ENCODE data around the gene OR2T8. TPM values are rescaled to one million over a fixed set of nuclear protein-coding genes. Genes with fewer than 3 reads are reported as not detected.

OR2T8 gene
- total RNA-seq, 1 donor from 2014 or later = not detected

Other genes with a start within 250 kb of the OR2T8 start
- gene OR13G1, start 240.5 kb upstream of the OR2T8 start, total RNA-seq = not detected in 2 replicates
- not detected in 2 replicates for gene OR6F1, start 203.6 kb upstream of the OR2T8 start, total RNA-seq
- gene OR14K1, start 181.6 kb upstream of the OR2T8 start, total RNA-seq = not detected in 2 replicates
- not detected in 2 replicates for gene OR14A2, start 172.1 kb upstream of the OR2T8 start, total RNA-seq
- gene OR1C1, start 159.7 kb upstream of the OR2T8 start, total RNA-seq = not detected in 2 replicates
- not detected in 2 replicates for gene OR14A16, start 96.1 kb upstream of the OR2T8 start, total RNA-seq
- not detected in 2 replicates for gene OR11L1, start 78.4 kb upstream of the OR2T8 start, total RNA-seq
- gene TRIM58, start 63.1 kb upstream of the OR2T8 start, total RNA-seq = 0.23 and 0.24 TPM in 2 replicates
- 0.21 TPM in 1 of 2 replicates, not detected in the other for gene OR2W3, start 24.7 kb upstream of the OR2T8 start, total RNA-seq
- gene OR2AJ1, start 4.6 kb downstream of the OR2T8 start, total RNA-seq = not detected in 2 replicates
- not detected in 2 replicates for gene OR2L8, start 28.6 kb downstream of the OR2T8 start, total RNA-seq
- gene OR2AK2, start 45.0 kb downstream of the OR2T8 start, total RNA-seq = not detected in 2 replicates
- not detected in 2 replicates for gene OR2L5, start 93.4 kb downstream of the OR2T8 start, total RNA-seq
- gene OR2L2, start 109.8 kb downstream of the OR2T8 start, total RNA-seq = 0.07 TPM in 2 replicates
- gene OR2L3, start 126.6 kb downstream of the OR2T8 start, total RNA-seq = not detected in 2 replicates
- not detected in 2 replicates for gene OR2L13, start 174.9 kb downstream of the OR2T8 start, total RNA-seq
- not detected in 2 replicates for gene OR2M5, start 224.9 kb downstream of the OR2T8 start, total RNA-seq